HepG2 (cell line): ENCODE data around the gene UBE2QL1. TPM values are rescaled to one million over a fixed set of nuclear protein-coding genes. Genes with fewer than 3 reads are reported as not detected.

ENCODE experiments used
- ATF2 ChIP-seq: sonication (generic); formaldehyde crosslinking; IDR thresholded peaks from 2 replicates; pipeline ENCODE4 v1.4.0; 2020; ENCODE audit warnings: missing genetic modification reagents
- BCL3 ChIP-seq: sonication (generic); formaldehyde crosslinking; IDR thresholded peaks from 2 replicates; pipeline ENCODE4 v1.5.1; 2020; ENCODE audit warnings: mild to moderate bottlenecking, missing genetic modification reagents, moderate library complexity
- DRAP1 ChIP-seq: IDR thresholded peaks from 2 replicates; pipeline ENCODE4 v1.6.1; 2016; ENCODE audit warnings: missing genetic modification reagents, missing compliant biosample characterization
- GTF3A ChIP-seq: sonication (generic); formaldehyde crosslinking; conservative IDR thresholded peaks from 2 replicates; pipeline ENCODE4 v1.4.0; 2020; ENCODE audit warnings: mild to moderate bottlenecking, missing genetic modification reagents
- HDAC2 ChIP-seq: sonication (generic); formaldehyde crosslinking; IDR thresholded peaks from 2 replicates; pipeline ENCODE4 v1.4.0; 2020; ENCODE audit warnings: missing genetic modification reagents
- KAT7 ChIP-seq: IDR thresholded peaks from 2 replicates; pipeline ENCODE4 v1.6.1; 2018; ENCODE audit warnings: borderline replicate concordance, missing compliant biosample characterization
- RAD21 ChIP-seq: fragments of 450-650 bp; formaldehyde crosslinking; IDR thresholded peaks from 2 replicates; pipeline ENCODE4 v1.5.0; 2020; ENCODE audit warnings: mild to moderate bottlenecking
- TBX3 ChIP-seq: fragments of 450-650 bp; IDR thresholded peaks from 2 replicates; pipeline ENCODE4 v1.6.1; 2017; ENCODE audit warnings: antibody characterized with exemption, mild to moderate bottlenecking, inconsistent platforms, borderline replicate concordance
- TOPORS ChIP-seq: sonication (generic); formaldehyde crosslinking; IDR thresholded peaks from 2 replicates; pipeline ENCODE4 v1.8.0; 2023; ENCODE audit warnings: mild to moderate bottlenecking, missing genetic modification reagents
- ZBTB14 ChIP-seq: sonication (generic); formaldehyde crosslinking; IDR thresholded peaks from 2 replicates; pipeline ENCODE4 v1.4.0; 2020; ENCODE audit warnings: missing genetic modification reagents
- ZBTB43 ChIP-seq: sonication (generic); formaldehyde crosslinking; conservative IDR thresholded peaks from 2 replicates; pipeline ENCODE4 v1.4.0; 2020; ENCODE audit warnings: missing genetic modification reagents
- ZNF264 ChIP-seq: sonication (generic); formaldehyde crosslinking; IDR thresholded peaks from 2 replicates; pipeline ENCODE4 v1.4.0; 2020; ENCODE audit warnings: missing genetic modification reagents
- ZNF510 ChIP-seq: sonication (generic); formaldehyde crosslinking; IDR thresholded peaks from 2 replicates; pipeline ENCODE4 v1.4.0; 2020; ENCODE audit warnings: low read depth, mild to moderate bottlenecking, missing genetic modification reagents
- ZNF556 ChIP-seq: sonication (generic); formaldehyde crosslinking; IDR thresholded peaks from 2 replicates; pipeline ENCODE4 v1.4.0; 2020; ENCODE audit warnings: mild to moderate bottlenecking, missing genetic modification reagents, borderline replicate concordance
- ZNF580 ChIP-seq: IDR thresholded peaks from 2 replicates; pipeline ENCODE4 v1.6.1; 2016; ENCODE audit warnings: low read depth, borderline replicate concordance
- ZNF646 ChIP-seq: sonication (generic); formaldehyde crosslinking; IDR thresholded peaks from 2 replicates; pipeline ENCODE4 v1.9.0; 2021; ENCODE audit warnings: mild to moderate bottlenecking, missing genetic modification reagents
- polyA plus RNA-seq, 8 experiments: library from polyadenylated mRNA; depleted of rRNA in 3 of 8; stranded (reverse) in 7 of 8; unstranded in 1 of 8; fragments of >200 nt; fragmentation: Illumina TruSeq in 4 of 8; extraction: Trizol in 4 of 8; gene quantifications; 2 replicates each; pipeline versions ENCODE4 v1.2.1 to v1.2.3, GENCODE V29; 2011 to 2016; ENCODE audit warnings: low read depth in 4 of 8, missing spikeins in 1 of 8, mixed read lengths in 1 of 8; ENCODE audit not compliant: insufficient read depth in 1 of 8
- total RNA-seq, 5 experiments: library from RNA; depleted of rRNA; stranded (reverse); fragments of >200 nt; fragmentation: Illumina TruSeq; extraction: Trizol; gene quantifications; 2 replicates each; pipeline ENCODE4 v1.2.3, GENCODE V29; 2016; ENCODE audit warnings: low read depth in 1 of 5

Gene UBE2QL1
- total and polyA plus RNA-seq, 2 of the 13 experiments (the other 11 are each of a cell fraction or from before 2014, with no cell fraction given) = not detected

- TF ChIP-seq ZNF646 (CRISPR knock-in tag) (no peak), HDAC2 (CRISPR knock-in tag) (peak; percentile 61; the same call in 1 of the 2 replicates), TBX3 (no peak), ZNF556 (no peak), ZNF510 (CRISPR knock-in tag) (no peak), ZNF580 (CRISPR knock-in tag) (no peak), ZNF264 (CRISPR knock-in tag) (no peak), GTF3A (no peak), KAT7 (no peak), ZBTB43 (CRISPR knock-in tag) (no peak), TOPORS (CRISPR knock-in tag) (0 out of 2 replicates have a peak, but pooled peaks have one; percentile 34), ZBTB14 (CRISPR knock-in tag) (no peak), ATF2 (CRISPR knock-in tag) (no peak), RAD21 (CRISPR knock-in tag) (no peak), DRAP1 (CRISPR knock-in tag) (no peak), BCL3 (CRISPR knock-in tag) (no peak)
Observed at GRCh38 chr5:6495433-6496206, 47.0 kb downstream of the UBE2QL1 start (continued).
